ENCODE measurements around the gene TXNRD1.

The TXNRD1 gene

GRCh38 chr12:104353012-104353981, 137.7 kb downstream of the TXNRD1 start:
- no peak for DNase-seq

GRCh38 chr12:104354167-104354867, 138.7 kb downstream of the TXNRD1 start:
- DNase-seq = no peak

DNA sequence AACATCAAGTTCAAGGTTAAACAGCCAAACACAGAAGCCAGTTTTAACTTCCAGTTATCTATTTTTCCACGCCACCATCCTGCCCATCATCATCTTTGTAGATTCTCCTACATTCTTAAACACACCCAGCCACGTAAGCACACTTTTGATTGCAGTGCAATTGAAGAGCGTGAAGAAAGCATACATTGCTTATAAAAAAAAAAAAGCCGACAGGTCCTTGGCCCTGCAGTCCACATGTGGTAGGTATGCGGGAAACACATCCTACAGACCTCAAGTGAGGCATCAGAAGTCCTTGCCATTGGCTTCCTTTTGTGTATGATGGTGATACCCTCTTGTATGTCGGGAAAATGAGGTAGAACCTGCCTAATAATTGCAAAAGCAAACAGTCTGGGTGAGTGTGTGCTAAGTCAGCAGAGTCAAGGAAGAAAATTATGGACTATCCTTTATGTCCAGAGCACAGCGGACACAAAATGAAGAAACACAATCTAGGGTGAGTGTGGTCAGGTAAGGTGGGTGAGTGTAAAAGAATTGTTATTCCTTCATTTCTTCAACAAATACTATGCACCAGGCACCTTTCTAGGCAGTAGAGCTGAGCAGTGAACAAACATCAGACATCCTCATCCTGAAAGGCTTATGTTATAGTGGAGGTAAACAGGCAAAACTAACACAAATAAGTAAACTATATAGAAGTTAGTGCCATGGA, 139.4 kb downstream of the TXNRD1 start:
- DNase-seq = no peak

DNA sequence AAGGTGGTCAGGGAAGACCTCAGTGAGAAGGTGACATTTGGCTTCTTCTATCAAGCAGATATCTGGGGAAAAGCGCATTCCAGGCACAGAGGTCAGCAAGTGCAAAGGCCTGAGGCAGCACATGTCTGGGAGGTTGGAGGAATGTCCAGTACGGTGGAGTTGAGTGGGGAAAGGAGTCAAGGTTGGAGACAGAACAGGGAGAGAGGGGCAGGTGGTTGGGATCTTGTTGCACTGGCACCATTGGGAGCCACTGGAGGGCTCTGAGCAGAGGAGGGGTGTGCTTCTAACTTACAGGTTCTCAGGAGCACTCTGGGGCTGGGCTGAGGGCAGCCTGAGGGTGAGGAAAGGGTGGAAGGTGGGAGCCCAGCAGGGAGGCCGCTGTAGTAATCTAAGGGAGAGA, 140.1 kb downstream of the TXNRD1 start:
- no peak for DNase-seq

DNA sequence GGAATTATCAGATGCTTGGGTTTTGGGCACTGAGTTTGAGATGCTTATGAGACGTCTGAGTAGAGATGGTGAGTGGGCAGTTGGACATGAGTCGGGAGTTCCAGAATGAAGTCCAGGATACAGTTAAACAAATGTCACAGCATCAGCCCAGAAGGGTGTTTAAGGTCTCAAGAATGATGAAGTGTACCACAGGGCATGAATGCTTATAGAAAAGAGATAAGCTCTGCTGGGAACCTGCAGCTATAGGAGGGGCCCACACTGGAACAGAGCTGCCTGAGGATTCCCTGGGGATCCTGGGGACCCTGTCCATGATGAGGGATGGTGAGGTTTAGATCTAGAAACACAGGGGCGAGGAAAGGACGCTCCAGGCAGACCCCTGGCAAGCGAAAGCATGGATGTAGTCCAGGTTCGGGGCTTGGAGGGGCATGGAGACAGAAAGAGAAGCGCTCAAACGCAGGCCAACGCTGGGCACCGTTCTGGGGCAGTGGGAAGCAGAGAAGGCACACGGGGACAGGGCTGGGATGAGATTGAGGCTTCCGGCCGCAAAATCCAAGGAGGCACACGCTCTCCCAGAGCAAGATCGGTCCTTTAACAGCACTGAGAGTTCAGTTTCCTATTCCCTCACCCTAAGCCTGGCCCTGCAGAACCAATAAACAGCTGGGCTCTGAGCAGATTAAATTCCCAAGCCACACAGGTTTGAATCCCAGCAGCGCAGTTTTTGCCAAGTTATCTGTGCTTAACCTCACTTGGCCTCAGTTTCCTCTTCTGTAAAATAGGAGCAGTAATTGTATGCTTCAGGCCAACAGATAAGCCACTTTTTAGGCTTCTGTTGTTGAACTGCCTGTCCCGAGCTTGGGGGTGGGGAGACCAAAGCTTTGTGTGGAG, 140.9 kb downstream of the TXNRD1 start:
- no peak for DNase-seq

DNA sequence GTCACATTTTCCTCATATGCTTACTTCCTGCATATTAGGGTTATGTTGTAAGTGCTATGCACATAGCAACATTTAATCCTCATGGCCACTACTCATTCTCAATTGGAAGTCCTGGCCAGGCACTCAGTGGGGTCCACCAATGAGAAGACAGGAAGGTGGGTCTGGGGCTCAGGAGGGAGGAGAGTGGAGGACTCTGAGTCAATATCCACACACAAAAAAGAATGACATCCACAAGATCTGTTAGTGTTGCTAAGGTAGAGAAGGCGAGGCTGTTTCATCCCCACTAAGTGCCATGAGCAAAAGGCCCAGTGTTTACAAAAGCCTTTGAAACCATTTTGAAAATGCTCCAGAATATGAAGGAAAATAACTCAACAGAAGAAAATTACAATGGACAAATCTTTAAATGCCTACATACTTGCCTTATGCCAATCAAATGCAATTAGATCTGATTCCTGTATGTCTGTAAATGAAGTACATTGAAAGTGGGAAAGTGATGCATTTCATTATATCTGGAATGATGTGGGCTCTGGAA, 141.9 kb downstream of the TXNRD1 start:
- DNase-seq = no peak

- DNase-seq = peak; percentile 69
These were observed 142.9 kb downstream of the TXNRD1 start for GRCh38 chr12:104358353-104359003.

DNA sequence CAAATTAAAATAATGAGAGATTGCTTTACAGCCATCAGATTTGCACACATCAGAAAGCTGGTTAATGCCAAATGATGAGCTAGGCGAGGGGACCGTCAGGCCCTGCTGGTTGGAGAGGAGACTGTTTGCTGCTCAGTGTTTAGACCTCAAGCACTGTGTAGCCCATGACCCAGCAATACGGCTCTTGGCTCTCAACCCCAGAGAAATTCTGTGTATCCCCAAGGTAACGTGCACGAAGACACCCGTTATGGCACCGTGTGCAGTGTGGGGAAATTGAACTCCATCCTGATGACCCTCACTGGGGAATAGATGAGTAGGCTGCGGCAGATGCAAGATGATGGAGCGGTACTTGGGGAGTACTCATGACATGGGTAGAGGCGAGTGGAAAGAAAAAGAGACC, 143.6 kb downstream of the TXNRD1 start:
- DNase-seq = no peak

DNA sequence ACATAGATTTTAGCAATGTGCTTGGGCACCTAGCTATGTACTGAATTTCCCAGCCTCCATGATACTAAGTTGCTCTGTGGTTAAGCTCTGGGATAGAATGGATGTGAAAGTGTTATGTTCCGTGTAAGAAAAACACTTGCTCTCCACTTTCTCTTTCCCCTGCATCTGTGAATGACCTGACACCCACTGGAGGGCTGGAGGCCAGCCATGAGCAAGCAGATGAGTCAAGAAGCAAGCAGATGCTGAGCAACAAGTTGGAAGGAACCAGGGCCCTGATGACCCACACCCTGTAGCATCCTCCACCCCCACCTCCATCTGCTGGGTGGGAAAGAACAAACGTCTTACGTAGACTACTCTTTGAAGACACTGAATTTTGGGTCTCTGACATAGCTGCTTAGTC, 144.6 kb downstream of the TXNRD1 start:
- DNase-seq = no peak

- DNase-seq = no peak
These were observed 145.6 kb downstream of the TXNRD1 start for GRCh38 chr12:104360983-104361707.

GRCh38 chr12:104365921-104366410, 150.4 kb downstream of the TXNRD1 start:
- no peak for DNase-seq

DNA sequence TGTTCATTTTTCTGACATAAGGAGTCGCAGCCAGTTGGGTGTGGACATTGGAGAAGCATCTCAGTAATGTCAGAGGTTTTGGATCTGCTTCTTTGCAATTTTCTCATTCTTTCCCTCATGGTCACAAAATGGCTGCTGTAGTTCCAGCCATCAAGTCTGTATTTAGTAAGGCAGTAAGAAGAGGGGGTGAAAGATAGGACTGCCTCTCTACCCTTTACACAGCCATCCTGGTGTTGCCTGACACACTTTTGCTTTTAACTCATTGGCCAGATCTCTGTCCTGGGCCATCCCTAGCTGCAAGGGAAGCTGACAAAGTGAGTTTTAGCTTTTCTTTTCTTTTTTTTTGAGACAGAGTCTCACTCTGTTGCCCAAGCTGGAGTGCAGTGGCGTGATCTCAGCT, 154.1 kb downstream of the TXNRD1 start:
- no peak for DNase-seq

DNA sequence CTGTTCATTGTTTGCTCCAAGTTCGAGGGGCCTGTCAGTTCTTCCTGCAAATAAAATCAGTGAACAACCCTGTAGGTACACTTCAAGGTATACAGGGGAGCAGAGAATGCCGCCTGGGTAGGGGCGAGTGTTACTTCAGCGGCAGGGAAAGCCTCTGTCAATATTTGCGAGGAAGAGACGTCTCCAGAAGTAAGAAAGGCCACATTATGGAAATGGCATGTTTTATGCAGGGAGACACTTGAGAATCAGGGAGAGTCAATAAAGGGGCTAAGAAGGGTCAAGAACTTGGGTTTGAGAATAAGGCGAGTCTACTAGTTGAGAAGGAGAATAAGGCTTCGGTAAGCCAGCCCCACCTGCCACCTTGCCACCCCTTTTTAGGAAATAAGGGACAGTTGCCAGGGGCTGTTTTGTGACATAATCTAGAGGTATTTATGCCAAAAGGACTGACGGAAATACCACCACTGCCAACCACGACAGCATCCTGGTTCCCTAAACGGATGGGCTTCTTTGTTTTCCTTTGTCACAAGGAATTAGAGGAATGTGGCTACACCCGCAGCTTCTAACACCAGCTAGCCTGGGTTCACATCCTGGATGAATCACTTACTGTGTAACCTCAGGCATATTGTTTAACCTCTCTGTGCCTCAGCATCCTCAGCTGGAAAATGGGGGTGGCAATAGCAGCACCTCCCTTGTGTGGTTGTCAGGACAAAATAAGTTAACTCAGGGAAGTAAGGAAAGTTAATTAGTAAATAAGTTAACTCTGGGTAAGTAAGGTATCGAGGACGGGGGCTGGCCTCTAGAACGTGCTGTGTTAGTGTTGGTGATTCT, 155.7 kb downstream of the TXNRD1 start:
- no peak for DNase-seq

DNA sequence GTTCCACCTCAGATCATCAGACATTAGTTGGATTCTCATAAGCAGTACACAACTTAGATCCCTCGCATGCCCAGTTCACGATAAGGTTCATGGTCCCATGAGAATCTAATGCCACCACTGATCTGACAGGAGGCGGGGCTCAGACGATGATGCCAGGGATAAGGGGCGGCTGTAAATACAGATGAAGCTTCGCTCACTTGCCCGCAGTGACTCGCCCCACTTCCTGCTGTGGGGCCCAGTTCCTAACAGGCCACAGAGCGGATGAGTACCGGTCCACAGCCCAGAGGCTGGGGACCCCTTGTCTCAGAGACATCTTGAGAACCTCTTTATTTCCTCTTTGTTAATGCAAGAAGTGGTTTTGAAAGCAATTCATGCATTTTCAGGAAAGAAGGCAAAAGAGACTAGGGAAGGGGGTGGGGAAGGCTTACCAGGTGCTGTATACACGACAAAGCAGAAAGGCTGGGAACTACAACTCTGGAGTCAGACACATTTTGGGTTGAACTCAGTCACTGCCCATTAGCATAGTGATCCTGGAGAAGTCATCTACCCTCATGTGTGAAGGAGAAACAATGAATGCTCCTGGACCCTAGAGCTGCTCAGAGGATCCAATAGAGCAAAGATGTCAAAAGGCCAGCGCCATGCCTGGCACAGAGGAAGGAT, 156.6 kb downstream of the TXNRD1 start:
- DNase-seq = peak; percentile 26

DNA sequence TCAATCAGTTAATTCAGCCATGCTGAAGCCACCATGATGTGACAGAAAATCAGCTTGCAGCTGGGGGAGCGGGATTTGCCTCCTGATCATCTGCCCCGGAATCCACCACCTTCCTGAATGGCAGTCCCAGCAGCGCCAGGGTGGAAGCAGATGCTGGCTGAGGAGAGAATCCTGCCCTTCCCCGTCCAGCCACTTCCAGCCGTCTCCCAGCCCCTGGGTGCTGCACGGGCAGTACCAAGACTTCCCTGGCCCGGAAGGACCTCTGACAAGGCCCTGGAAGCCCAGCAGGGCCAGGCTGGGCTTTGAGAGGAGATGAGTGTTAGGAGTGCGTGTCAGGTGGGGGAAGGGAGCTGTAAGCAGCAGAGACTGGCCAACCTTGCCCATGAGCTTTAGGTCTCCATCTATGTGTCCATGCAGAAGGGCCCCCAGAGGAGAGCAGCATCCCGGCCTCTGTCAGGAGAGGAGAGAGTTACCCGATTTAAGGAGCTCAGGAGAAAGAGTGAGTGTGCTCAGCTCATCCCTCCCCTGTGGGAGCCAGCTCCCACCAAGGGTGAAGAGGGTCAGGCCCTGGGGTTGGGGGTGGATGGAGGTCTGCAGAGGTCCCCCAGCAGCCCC, 157.2 kb downstream of the TXNRD1 start:
- no peak for DNase-seq

DNA sequence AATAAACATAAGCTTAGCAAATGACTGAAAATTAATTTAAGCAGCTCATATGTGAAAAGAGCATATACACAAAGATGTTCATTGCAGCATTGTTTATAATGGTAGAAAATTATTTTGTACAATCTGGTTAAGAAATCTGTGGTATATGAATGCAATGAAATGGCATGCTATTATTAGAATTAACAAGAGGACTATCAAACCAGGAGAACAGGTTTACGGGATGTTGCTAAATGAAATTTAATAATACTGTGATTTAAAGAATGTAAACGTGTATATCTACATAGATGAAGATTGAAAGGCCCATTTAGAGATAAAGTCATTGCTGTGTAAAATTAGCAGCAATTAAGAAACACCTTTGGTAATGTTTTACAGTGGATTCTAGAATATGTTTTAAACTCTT, 158.5 kb downstream of the TXNRD1 start:
- no peak for DNase-seq

- DNase-seq = no peak
These were observed 159.2 kb downstream of the TXNRD1 start for GRCh38 chr12:104374806-104375205.

DNA sequence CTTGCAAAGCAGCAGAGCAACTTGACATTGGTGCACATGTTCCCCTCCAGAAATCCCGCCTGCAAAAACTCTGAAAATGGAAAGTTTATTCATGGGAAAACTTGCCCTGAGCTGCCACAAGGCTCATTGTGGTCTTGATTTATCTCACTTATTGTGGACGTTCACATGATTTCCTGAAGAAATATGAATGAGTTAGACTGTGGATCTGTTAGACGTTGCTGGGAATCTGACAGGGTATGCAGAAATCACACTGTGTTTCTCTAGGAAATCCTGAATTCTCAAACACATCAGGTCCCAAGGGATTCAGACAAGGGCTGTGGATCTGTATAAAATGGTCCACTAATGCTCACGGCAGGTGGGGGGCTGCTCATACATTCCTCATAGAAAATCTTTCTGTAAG, 160.2 kb downstream of the TXNRD1 start:
- DNase-seq = no peak
